ENCODE results near the gene ID2.

The ID2 gene

DNA sequence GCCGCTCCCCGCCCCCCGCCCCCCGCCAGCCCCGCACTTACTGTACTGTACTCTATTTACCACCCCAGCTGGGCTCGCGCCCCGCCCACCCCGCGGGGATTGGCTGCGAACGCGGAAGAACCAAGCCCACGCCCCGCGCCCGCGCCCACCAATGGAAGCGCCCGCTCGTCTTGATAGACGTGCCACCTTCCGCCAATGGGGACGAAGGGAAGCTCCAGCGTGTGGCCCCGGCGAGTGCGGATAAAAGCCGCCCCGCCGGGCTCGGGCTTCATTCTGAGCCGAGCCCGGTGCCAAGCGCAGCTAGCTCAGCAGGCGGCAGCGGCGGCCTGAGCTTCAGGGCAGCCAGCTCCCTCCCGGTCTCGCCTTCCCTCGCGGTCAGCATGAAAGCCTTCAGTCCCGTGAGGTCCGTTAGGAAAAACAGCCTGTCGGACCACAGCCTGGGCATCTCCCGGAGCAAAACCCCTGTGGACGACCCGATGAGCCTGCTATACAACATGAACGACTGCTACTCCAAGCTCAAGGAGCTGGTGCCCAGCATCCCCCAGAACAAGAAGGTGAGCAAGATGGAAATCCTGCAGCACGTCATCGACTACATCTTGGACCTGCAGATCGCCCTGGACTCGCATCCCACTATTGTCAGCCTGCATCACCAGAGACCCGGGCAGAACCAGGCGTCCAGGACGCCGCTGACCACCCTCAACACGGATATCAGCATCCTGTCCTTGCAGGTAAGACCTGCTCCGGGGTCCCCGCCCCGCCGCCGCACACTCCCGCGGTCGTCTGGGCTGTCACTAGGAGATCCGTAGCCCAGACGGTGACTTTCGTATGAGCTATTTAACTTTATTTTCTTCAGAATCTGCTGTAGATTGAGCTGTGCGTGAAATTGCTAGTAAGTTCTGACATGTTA, at the start of gene ID2:
ID2 (plus strand) TSS at position 271 of the 907 bp plus-strand sequence; CDS start at position 381, 110 bp downstream.
- DNase-seq: peak; percentile 88 to 92 (median 90)

- DNase-seq: no peak
These were observed 49.1 kb upstream of the ID2 start for GRCh38 chr2:8632755-8633154.

- no peak for DNase-seq
These were observed 48.6 kb upstream of the ID2 start for GRCh38 chr2:8633186-8633734.

DNA sequence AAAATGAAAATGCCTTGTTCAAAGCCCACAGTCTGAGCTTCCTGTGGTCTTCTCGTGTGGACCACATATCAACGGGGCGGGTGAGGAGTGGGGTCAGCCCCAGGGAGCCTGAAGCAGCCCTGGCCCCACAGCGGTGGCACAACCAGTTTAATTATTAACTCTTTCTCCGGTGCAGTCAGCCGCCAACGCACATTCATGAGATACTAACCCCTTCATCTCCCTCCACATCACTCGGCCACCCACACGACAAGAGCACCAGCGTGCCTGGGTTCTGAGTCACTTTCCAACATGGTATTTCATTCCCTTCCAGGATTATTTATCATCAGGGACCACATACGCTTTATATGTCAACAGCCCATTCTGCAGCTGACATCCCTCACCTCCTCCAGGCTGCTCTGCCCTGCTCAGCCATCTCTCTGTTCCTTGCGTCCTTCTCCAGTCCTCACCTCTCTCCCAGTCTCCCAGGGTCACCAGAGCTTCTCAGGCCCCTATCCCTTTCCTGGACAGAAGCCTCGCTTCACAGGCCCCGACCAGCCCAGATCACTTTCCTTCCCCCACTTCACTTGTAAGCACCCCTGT, 48.0 kb upstream of the ID2 start:
- DNase-seq: no peak

DNA sequence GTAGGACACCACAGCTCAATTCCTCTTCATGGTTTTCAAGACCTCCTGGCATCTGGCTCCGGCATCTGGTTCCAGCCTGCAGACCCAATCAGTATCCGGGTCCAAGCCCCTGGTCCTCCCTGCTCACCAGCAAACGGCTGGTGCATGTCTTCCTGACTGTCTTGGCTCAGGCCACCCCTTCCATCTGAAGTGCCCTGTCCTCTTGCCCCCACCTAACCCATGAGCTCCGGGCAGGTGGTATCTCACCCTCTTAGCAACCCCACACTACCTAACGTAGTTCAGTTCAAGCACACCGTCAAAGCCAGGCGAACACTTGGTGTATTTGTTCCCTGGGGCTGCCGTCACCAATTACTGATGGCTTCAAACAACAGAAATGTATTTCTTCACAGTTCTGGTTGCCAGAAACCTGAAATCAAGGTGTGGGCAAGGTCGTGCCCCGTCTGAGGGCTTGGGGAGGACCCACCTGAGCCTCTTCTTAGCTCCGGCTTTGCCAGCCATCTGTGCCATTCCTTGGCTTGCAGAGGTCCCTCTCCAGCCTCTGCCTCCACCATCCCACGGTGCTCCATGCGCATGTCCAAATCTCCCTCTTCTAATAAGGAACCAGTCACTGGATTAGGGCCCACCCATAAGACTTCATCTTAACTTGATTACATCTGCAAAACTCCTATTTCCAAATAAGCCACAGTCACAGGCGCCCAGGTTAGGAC, 47.2 kb upstream of the ID2 start:
- no peak for DNase-seq

- no peak for DNase-seq
These were observed 45.8 kb upstream of the ID2 start for GRCh38 chr2:8636041-8636491.

- DNase-seq: no peak
These were observed 44.9 kb upstream of the ID2 start for GRCh38 chr2:8636721-8637636.

GRCh38 chr2:8638327-8638726, 43.5 kb upstream of the ID2 start:
- DNase-seq: no peak

GRCh38 chr2:8639122-8639635, 42.7 kb upstream of the ID2 start:
- no peak for DNase-seq

DNA sequence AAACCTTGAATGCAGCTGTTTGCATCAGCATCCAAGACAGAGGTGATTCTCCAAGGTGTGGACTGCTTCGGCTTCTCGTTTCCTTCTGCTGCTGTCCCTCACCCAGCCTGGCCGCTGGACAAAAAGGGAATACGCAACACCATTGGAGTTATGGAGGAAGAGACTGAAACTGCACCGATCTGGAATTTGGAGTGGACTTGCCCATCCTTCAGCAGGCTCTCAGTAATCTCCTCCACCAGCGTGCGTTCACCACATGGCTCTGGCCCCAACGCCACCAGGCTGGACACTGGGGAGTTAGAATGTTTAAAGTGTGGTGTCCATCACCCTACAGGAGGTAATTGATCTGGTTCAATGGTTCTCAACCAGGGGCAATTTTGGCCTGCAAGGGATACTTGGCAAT, 41.4 kb upstream of the ID2 start:
- DNase-seq: no peak

DNA sequence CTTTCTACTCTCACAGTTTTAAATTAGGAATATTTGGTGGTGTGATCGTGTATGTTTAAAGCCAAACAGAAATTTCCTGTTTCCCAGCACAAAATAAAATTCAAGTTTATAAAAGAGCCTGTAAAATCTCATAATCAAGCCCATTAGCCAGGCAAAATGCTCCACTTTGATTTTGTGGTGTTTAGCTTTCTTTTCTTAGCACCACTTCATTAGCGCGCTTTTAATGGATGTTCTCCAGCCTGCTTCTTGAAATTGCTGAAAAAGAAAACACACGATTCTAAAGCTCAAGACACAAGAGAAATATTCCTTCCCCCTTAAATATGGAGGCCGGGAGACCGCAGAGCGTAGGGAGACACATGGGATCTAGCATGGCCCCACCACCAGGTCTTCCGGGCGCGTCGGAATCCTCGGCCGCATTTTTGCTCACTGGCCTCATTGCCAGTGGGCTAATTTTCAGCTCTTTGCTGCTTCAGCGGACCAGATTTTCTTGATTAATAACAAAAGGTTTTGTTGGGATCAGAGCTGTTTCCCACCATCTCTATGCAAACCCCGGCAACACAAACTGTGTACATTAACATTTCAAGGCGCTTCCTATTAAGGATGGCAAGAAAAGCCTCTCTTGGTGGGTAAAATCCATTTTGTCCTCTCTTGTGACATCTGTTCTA, 40.4 kb upstream of the ID2 start:
- DNase-seq: no peak

- no peak for DNase-seq
These were observed 39.3 kb upstream of the ID2 start for GRCh38 chr2:8642366-8643068.

- DNase-seq: no peak
These were observed 38.4 kb upstream of the ID2 start for GRCh38 chr2:8643250-8643995.

- DNase-seq: no peak
These were observed 37.9 kb upstream of the ID2 start for GRCh38 chr2:8643996-8644356.

DNA sequence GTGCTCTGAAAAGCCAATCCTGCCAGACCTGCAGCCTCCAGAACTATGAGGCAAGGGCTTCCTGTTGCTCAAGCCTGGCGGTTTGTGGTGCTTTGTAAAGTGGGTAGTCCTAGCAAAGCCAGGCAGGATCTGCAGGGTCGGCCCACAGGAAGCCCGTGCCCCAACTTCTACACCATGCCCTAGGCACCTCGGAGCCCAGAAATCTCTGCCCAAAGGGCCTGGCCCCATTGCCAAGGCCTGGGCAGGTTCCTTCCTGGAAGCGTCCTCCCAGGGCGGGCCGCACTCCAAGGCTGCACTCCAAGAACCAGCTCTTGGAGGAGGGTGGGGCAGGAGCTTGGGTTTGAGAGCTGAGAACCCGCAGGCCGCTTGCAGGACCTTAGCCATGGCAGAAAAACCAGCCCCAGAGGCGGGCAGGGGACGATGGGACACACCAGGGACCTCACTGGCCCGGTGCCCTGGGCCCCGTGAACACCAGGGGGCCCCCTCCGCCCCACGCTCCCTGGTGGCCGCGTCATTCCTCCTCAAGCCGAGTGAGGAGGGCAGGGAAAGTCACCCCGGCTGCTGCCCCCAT, 37.2 kb upstream of the ID2 start:
- DNase-seq: no peak

DNA sequence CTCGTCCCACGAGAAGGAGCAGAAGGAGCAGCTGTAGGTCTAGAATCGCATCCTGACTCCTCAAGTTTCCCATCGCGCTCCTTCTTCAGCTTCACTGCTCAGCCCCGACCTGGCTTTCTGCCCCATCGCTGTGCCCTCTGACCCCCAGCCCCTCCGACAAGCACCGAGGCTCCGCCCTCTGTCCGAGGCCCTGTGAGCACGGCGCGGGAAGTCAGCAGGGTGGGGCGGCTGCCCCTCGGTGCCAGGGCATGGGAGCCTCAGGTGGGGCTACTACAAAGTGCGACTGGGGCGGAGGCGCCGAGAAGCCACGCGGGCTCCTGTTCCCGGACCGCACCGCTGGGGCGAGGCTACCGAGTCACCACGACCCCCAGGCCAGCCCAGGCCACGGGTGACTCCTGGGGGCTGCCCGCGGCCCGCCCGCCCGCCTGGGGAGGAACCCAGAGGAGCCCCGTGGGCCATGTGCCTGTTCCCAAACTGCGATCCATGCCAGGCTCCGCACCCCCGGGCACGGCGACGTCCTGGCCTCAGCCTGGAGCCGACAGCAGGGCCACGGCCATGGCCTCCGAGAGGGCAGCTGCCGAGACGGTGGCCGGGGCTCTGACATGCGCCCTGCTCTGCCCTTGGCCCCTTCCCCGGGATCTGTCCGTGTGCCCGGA, 36.6 kb upstream of the ID2 start:
- no peak for DNase-seq

- DNase-seq: no peak
These were observed 35.0 kb upstream of the ID2 start for GRCh38 chr2:8646731-8647461.

DNA sequence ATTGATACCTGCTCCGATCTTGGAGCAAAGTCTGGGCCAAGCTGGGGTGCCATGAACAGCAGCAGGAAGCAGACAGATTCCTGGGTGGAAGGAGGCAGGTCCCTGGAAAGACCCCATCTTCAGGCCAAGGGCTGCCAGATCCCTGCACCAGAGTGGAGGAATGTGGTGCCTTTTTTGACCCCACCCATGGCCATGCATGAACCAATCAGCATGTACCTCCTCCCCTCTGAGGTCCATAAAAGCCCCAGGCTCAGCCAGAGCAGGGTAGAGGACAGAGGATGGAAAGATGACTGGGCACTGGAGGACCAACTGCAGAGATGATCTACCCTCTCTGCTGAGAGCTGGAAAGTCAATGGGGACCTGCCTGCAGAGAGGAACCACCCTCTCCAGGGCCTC, 34.4 kb upstream of the ID2 start:
- DNase-seq: no peak
